BE2C (cell line): Measurements from ENCODE around the gene GALNT9.
"Not testable (repeated sequence)": the region's sequence is repeated elsewhere in the genome, so short reads cannot be mapped to it uniquely, and the experiment has no call there.

Source experiments
- DNase-seq: peaks from one replicate; pipeline ENCODE4 v3.0.0-alpha.2; 2020
- H3K27me3 ChIP-seq: fragments of 250-450 bp; sonication (Bioruptor Pico); 2 replicates; pipeline ENCODE4 v1.5.1; 2020; ENCODE audit warnings: mild to moderate bottlenecking
- H3K36me3 ChIP-seq: fragments of 250-450 bp; sonication (Bioruptor Pico); 2 replicates; pipeline ENCODE4 v1.5.1; 2020; ENCODE audit warnings: mild to moderate bottlenecking
- H3K4me1 ChIP-seq: fragments of 250-450 bp; sonication (Bioruptor Pico); 2 replicates; pipeline ENCODE4 v1.5.1; 2020
- H3K4me3 ChIP-seq: 2 replicates; pipeline ENCODE4 v1.5.1; 2011; ENCODE audit warnings: low read depth, low read length
- H3K9me3 ChIP-seq: fragments of 250-450 bp; sonication (Bioruptor Pico); 2 replicates; pipeline ENCODE4 v1.5.1; 2020
- CTCF ChIP-seq: IDR thresholded peaks from 2 replicates; pipeline ENCODE4 v1.5.1; 2012; ENCODE audit warnings: mild to moderate bottlenecking, low read depth, low read length

The GALNT9 gene

GRCh38 chr12:132243596-132244310 is 85.6 kb downstream of the GALNT9 start:
- no peaks in the 10 kb centered on the region for H3K4me1 ChIP-seq
- no peak for TF ChIP-seq CTCF
- no peaks in the 10 kb centered on the region for H3K9me3 ChIP-seq
- H3K27me3 ChIP-seq = peaks cover 5% of the 10 kb centered on the region
- no peaks in the 10 kb centered on the region for H3K36me3 ChIP-seq
- no peak overlapping the region for H3K4me3 ChIP-seq
- no peak for DNase-seq

- H3K4me1 ChIP-seq, DNase-seq, H3K27me3 ChIP-seq, H3K4me3 ChIP-seq, H3K36me3 ChIP-seq, H3K9me3 ChIP-seq: not testable (repeated sequence)
These were observed 86.2 kb downstream of the GALNT9 start for GRCh38 chr12:132243171-132243570.

- peaks cover 15% of the 10 kb centered on the region for H3K27me3 ChIP-seq
- not testable (repeated sequence) for H3K4me1 ChIP-seq, DNase-seq, H3K4me3 ChIP-seq, H3K9me3 ChIP-seq, H3K36me3 ChIP-seq
These were observed 88.8 kb downstream of the GALNT9 start for GRCh38 chr12:132240669-132241007.

GRCh38 chr12:132239796-132240668 is 89.4 kb downstream of the GALNT9 start:
- no peak for DNase-seq
- H3K27me3 ChIP-seq = peaks cover 20% of the 10 kb centered on the region
- no peaks in the 10 kb centered on the region for H3K4me1 ChIP-seq
- H3K4me3 ChIP-seq = no peak overlapping the region
- no peak for TF ChIP-seq CTCF
- no peaks in the 10 kb centered on the region for H3K9me3 ChIP-seq
- no peaks in the 10 kb centered on the region for H3K36me3 ChIP-seq

- H3K4me1 ChIP-seq = no peaks in the 10 kb centered on the region
- H3K27me3 ChIP-seq = peaks cover 20% of the 10 kb centered on the region
- H3K9me3 ChIP-seq = no peaks in the 10 kb centered on the region
- H3K4me3 ChIP-seq = no peak overlapping the region
- no peak for DNase-seq
- H3K36me3 ChIP-seq = no peaks in the 10 kb centered on the region
- TF ChIP-seq CTCF = no peak
These were observed 90.0 kb downstream of the GALNT9 start for GRCh38 chr12:132239392-132239791.

- Histone ChIP-seq H3K36me3 (no peaks in the 10 kb centered on the region), H3K27me3 (peaks cover 20% of the 10 kb centered on the region), H3K4me1 (no peaks in the 10 kb centered on the region), H3K9me3 (no peaks in the 10 kb centered on the region), H3K4me3 (no peak overlapping the region)
- no peak for TF ChIP-seq CTCF
- DNase-seq = no peak
These were observed 90.5 kb downstream of the GALNT9 start for GRCh38 chr12:132238884-132239283.

GRCh38 chr12:132238488-132238854 is 90.9 kb downstream of the GALNT9 start:
- Histone ChIP-seq H3K4me3 (no peak overlapping the region), H3K9me3 (no peaks in the 10 kb centered on the region), H3K36me3 (no peaks in the 10 kb centered on the region), H3K27me3 (peaks cover 20% of the 10 kb centered on the region), H3K4me1 (no peaks in the 10 kb centered on the region)
- DNase-seq = no peak
- TF ChIP-seq CTCF = no peak
